Measurements from ENCODE around the gene PTPRH. TPM values are rescaled to one million over a fixed set of nuclear protein-coding genes. Genes with fewer than 3 reads are reported as not detected.

Gene PTPRH
- total RNA-seq, 4 donors from 2014 or later, result 0.54 to 4.0 (median 1.4) TPM

DNA sequence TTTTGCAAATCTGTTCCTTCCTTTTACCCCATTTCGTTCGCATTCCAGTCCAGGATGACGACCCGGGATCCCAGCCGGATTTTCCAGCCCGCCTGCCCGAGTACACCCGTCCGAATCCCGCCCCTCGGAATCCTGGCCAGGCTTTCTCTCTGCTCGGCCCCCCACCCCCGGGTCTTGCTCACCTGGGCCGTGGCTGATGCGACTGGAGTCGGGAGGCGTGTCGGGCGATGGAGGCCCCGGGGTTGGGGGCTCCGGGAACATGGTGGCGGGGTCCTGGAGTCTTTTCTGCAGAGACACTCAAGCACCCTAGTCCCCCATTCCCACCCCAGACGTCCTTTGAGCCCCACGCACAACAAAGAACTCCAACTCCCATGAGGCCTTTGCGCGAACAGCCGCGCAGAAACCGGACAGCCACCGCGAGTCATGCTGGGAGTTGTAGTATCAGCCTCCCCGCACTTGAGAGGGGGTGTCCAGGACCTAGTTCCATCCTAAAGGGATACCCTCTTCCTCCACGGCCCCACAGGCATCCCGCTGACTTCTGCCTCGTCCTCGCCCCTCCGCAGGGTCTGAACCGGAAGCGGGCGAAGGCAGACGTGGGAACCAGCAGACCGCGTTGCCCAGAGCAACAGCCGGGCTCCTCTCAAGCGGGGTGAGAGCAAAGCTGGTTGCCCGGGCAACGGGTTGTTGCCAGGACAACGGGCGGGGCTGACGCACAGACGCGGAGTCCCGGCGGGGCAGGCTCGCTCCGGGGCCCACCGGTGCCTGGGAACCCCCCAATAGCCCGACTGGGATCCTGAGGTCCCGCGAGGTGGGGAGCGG is 30.3 kb downstream of the PTPRH start:
- Histone ChIP-seq H3K27me3 (peaks cover 100% of the 10 kb centered on the region), H3K4me1 (peaks cover 0 to 24% (median 4%) of the 10 kb centered on the region in 3 donors), H3K27ac (no peak overlapping the region), H3K4me3 (peak overlapping the region in 1 of 2 donors; percentile 36), H3K36me3 (no peaks in the 10 kb centered on the region), H3K9me3 (no peaks in the 10 kb centered on the region)
- TF ChIP-seq EP300 (IDR thresholded peaks at IDR 0.05) (no peak), CTCF (IDR thresholded peaks at IDR 0.05) (no peak), POLR2A (IDR thresholded peaks at IDR 0.05) (no peak), POLR2AphosphoS5 (IDR thresholded peaks at IDR 0.05) (no peak)
- ATAC-seq, result peak; percentile 40
- 4% methylated on average over 15 of the region's 61 CpGs; no CpG with 5 or more reads in 1 of the 2 donors for WGBS, 2 donors (ENCODE audit: low coverage in 1 of 2)

- 0 to 17% methylated on average over 1 of the region's 2 CpGs for WGBS, 2 donors (ENCODE audit: low coverage in 1 of 2)
- Histone ChIP-seq H3K27ac (no peak overlapping the region), H3K27me3 (peaks cover 100% of the 10 kb centered on the region), H3K4me1 (peaks cover 0 to 37% (median 11%) of the 10 kb centered on the region in 3 donors), H3K36me3 (no peaks in the 10 kb centered on the region), H3K4me3 (no peak overlapping the region), H3K9me3 (no peaks in the 10 kb centered on the region)
- TF ChIP-seq POLR2AphosphoS5 (IDR thresholded peaks at IDR 0.05) (no peak), EP300 (IDR thresholded peaks at IDR 0.05) (no peak), POLR2A (IDR thresholded peaks at IDR 0.05) (no peak)
- no peak for ATAC-seq
Observed at GRCh38 chr19:55176076-55176475, 33.2 kb downstream of the PTPRH start.

- no peak overlapping the region for H3K27ac ChIP-seq
- peaks cover 100% of the 10 kb centered on the region for H3K27me3 ChIP-seq
- peaks cover 0 to 35% (median 11%) of the 10 kb centered on the region in 3 donors for H3K4me1 ChIP-seq
- no peak for ATAC-seq
- no peak for TF ChIP-seq POLR2A (IDR thresholded peaks at IDR 0.05)
- TF ChIP-seq CTCF (IDR thresholded peaks at IDR 0.05), result no peak
- H3K9me3 ChIP-seq, result no peaks in the 10 kb centered on the region
- no peaks in the 10 kb centered on the region for H3K36me3 ChIP-seq
- H3K4me3 ChIP-seq, result no peak overlapping the region
- WGBS, 2 donors (ENCODE audit: low coverage in 1 of 2), result 54 to 71% methylated on average over 6 to 13 of the region's 43 CpGs
Observed at GRCh38 chr19:55175117-55175867, 34.0 kb downstream of the PTPRH start.

DNA sequence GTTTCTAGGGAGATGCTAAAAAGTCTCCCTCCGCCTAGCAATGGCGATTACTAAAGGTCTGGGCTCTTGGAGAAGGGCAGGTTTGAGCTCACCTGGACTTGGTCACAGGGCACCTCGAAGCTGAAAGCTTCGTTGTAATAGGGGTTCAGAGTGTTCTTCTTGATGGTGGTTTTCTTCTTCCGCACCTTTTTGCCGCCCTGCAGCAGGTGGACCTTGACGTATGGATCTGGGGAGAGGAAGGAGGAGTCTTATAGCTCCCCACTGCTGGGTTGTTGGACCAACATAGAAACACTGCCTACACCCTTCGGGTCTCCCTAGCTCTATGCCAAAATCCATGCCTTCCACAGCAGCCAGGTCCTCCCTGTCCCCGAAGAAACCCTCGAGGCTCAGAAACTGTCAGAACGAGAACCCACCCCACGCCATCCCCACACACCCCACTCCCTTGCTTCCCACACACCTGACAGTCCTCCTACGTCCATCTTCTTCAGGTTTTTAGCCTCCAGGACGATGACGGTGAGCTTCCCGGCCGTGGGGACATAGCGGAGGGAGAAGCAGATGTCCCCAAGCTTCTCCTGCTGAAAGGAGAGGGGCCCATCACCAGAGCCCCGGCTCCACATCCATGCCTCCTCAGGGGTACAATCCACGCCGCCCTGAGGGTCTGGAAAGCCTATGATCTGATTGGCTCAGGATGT is 34.7 kb downstream of the PTPRH start:
- H3K9me3 ChIP-seq, result no peaks in the 10 kb centered on the region
- H3K36me3 ChIP-seq, result no peaks in the 10 kb centered on the region
- peaks cover 0 to 28% (median 11%) of the 10 kb centered on the region in 3 donors for H3K4me1 ChIP-seq
- TF ChIP-seq CTCF (IDR thresholded peaks at IDR 0.05) (no peak), POLR2AphosphoS5 (IDR thresholded peaks at IDR 0.05) (no peak), POLR2A (IDR thresholded peaks at IDR 0.05) (no peak), EP300 (IDR thresholded peaks at IDR 0.05) (no peak)
- H3K4me3 ChIP-seq, result no peak overlapping the region
- H3K27ac ChIP-seq, result no peak overlapping the region
- peaks cover 100% of the 10 kb centered on the region for H3K27me3 ChIP-seq
- 50 to 61% methylated on average over 3 to 6 of the region's 21 CpGs for WGBS, 2 donors (ENCODE audit: low coverage in 1 of 2)
- ATAC-seq, result no peak

Measured in gastroesophageal sphincter (tissue), 4 donors.